SKM-1 treated with dmso at 0.1 percent for 144 hours (cell line): Measurements from ENCODE around the gene ZNRD2.
"Not testable (repeated sequence)": the region's sequence is repeated elsewhere in the genome, so short reads cannot be mapped to it uniquely, and the experiment has no call there.

ENCODE experiments used
- DNase-seq: peaks from one replicate; lab custom pipeline; 2025; ENCODE audit not compliant: unreplicated experiment; lab: John Stamatoyannopoulos, UW

ZNRD2 gene

GRCh38 chr11:65569973-65570918 lies at the start of gene ZNRD2:
TSS of gene ZNRD2 (plus strand) at chr11:65570477. CDS start at chr11:65570492, 15 bp downstream.
- peak; percentile 98 for DNase-seq

GRCh38 chr11:65521777-65522521 lies 48.3 kb upstream of the ZNRD2 start:
- not testable (repeated sequence) for DNase-seq

- DNase-seq = peak; percentile 48
Measured at GRCh38 chr11:65522718-65523630, 47.3 kb upstream of the ZNRD2 start.

- not testable (repeated sequence) for DNase-seq
Measured at GRCh38 chr11:65523631-65523968, 46.7 kb upstream of the ZNRD2 start.

GRCh38 chr11:65524014-65524740 lies 46.1 kb upstream of the ZNRD2 start:
- DNase-seq = no peak

- DNase-seq = peak; percentile 39
Measured at GRCh38 chr11:65524741-65525545, 45.3 kb upstream of the ZNRD2 start, which contains the start of gene SCYL1. TSS of gene SCYL1 (plus strand) at chr11:65525083. CDS start at chr11:65525154, 71 bp downstream.

DNA sequence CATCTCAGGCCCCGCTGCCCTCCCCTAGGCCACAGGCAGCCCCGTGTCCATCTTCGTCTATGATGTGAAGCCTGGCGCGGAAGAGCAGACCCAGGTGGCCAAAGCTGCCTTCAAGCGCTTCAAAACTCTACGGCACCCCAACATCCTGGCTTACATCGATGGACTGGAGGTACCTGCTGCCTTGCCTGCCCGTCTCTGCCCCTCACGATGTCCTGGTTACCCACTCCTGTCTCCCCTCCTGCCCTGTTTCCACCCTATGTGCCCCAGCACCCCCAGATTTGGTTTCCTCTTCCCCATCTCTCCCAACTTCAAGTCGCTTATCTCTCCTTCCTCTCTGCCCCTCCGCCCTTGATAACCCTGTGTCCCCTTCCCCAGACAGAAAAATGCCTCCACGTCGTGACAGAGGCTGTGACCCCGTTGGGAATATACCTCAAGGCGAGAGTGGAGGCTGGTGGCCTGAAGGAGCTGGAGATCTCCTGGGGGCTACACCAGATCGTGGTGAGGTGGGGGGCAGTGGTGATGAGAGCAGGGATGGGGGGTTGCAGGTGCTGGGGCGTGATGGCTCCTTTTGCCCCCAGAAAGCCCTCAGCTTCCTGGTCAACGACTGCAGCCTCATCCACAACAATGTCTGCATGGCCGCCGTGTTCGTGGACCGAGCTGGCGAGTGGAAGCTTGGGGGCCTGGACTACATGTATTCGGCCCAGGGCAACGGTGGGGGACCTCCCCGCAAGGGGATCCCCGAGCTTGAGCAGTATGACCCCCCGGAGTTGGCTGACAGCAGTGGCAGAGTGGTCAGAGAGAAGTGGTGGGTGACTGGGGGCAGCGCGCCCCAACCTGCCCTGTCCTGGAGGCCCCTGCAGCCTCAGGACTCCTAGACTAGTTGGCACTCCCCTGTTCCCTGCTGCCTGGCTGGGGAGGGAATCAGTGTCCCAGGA lies 44.5 kb upstream of the ZNRD2 start:
- DNase-seq = no peak

- DNase-seq = no peak
Measured at GRCh38 chr11:65526744-65527143, 43.5 kb upstream of the ZNRD2 start.

GRCh38 chr11:65528819-65529350 lies 41.4 kb upstream of the ZNRD2 start:
- DNase-seq = no peak

GRCh38 chr11:65529475-65530156 lies 40.7 kb upstream of the ZNRD2 start:
- DNase-seq = no peak

GRCh38 chr11:65530157-65530496 lies 40.1 kb upstream of the ZNRD2 start:
- no peak for DNase-seq

DNA sequence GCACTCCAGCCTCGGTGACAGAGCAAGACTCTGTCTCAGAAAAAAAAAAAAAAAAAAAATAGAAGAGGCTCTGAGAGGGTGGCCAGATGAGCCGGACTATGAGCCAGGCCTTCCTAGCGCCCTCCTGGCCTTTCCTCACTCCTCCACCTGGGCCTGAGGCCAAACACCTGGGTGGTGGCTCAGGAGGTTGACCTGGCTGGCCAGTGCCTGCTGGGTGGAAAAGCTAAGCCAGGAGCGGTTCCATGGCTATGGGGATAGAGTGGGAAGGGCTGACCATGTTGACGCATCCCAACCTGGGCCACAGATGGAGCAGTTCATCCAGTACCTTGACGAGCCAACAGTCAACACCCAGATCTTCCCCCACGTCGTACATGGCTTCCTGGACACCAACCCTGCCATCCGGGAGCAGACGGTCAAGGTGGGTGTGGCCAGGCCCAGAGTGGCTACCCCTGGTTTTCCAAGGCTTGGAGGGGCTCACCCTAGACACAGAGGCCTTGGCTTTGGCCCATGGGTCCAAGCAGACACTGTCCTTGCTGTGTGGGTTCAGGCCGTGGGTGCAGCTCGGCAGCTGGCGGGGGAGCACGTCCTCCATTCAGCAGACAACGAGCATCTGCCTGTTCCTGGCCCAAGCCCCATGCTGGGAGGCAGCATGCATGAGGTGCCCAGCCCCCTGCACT lies 37.8 kb upstream of the ZNRD2 start:
- no peak for DNase-seq

DNA sequence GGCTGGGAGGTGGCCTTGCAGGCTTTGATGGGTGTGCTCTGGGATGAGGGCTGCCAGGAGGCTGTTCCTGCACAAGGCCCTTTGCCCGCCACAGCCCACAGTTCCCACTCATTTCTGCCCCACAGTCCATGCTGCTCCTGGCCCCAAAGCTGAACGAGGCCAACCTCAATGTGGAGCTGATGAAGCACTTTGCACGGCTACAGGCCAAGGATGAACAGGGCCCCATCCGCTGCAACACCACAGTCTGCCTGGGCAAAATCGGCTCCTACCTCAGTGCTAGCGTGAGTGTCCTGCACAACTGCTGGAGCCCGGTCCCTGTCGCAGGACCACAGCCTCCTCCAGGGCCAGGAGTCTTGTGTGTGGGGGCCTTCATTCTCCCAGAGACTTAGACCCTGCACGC lies 35.2 kb upstream of the ZNRD2 start:
- no peak for DNase-seq

- no peak for DNase-seq
Measured at GRCh38 chr11:65536412-65537295, 33.6 kb upstream of the ZNRD2 start.

GRCh38 chr11:65537296-65537597 lies 33.0 kb upstream of the ZNRD2 start:
- no peak for DNase-seq

- no peak for DNase-seq
Measured at GRCh38 chr11:65537620-65538231, 32.6 kb upstream of the ZNRD2 start.
